HG03378 (cell line): ENCODE results near the gene KIAA2012.

Experiments used
- ATAC-seq: cut with Tn5 transposase; IDR thresholded peaks from one replicate; pipeline ENCODE4 v1.9.1; 2021; ENCODE audit warnings: mild to moderate bottlenecking, moderate library complexity; ENCODE audit not compliant: unreplicated experiment

KIAA2012 gene

GRCh38 chr2:202042444-202042843, 30.6 kb upstream of the KIAA2012 start:
- ATAC-seq = no peak

DNA sequence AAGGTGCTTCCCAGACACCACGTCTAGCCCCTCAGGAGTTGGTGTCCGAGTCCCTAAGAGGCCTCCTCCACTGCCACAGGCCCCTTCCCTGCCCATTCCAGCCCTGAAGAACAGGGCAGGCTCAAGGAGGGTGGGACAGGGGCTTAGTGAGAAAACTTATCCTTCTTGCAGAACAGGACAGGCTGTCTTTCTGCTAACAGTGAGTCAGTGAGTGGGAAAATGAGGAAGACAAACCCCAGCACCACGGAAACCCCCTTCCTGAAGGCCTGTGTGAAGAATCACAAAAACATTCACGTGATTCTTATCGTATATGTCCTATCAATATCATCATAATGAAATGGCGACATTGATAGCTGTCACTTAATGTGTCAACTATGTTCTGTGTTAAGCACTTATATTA, 29.6 kb upstream of the KIAA2012 start:
- no peak for ATAC-seq

DNA sequence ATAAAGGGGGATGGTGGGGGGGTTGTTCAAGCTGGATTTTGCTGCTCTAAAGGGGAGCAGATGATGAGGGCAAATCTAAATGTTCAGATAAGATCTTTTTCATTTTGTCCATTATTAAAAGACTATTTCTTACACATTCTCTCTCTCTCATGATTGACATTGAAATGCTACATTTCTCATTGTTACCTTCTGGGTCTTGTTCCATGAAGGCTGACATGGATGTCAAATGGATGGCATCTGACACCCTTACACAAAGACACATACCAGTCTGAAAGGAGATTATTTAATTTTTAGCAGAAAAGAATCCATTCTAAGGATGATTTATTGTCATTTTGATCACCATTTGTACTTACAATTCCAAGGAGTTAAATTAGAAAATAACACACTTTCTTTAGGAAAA, 28.3 kb upstream of the KIAA2012 start:
- no peak for ATAC-seq

GRCh38 chr2:202046572-202046971, 26.5 kb upstream of the KIAA2012 start:
- ATAC-seq = no peak

- no peak for ATAC-seq
These were observed 23.8 kb upstream of the KIAA2012 start for GRCh38 chr2:202049092-202049728.

GRCh38 chr2:202049840-202050239, 23.2 kb upstream of the KIAA2012 start:
- no peak for ATAC-seq

GRCh38 chr2:202050652-202051051, 22.4 kb upstream of the KIAA2012 start:
- ATAC-seq = no peak

GRCh38 chr2:202051499-202052161, 21.4 kb upstream of the KIAA2012 start:
- ATAC-seq = no peak

- ATAC-seq = no peak
These were observed 20.8 kb upstream of the KIAA2012 start for GRCh38 chr2:202052235-202052634.

GRCh38 chr2:202054679-202055078, 18.4 kb upstream of the KIAA2012 start:
- no peak for ATAC-seq

- ATAC-seq = no peak
These were observed 16.4 kb upstream of the KIAA2012 start for GRCh38 chr2:202056611-202057010.

DNA sequence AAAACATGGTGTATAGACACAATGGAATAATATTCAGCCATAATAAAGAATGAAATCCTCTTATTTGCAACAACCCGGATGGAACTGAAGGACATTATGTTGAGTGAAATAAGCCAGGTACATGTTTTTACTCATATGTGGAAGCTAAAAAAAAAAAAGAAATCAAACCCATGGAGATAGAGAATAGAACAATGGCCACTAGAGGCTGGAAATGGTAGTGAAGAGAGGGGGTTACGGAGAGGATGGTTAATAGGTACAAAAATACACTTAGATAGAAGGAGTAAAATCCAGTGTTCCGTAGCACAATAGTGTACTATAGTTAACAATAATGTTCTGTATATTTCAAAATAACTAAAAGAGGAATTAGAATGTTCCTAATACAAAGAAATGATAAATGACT, 12.8 kb upstream of the KIAA2012 start:
- no peak for ATAC-seq

DNA sequence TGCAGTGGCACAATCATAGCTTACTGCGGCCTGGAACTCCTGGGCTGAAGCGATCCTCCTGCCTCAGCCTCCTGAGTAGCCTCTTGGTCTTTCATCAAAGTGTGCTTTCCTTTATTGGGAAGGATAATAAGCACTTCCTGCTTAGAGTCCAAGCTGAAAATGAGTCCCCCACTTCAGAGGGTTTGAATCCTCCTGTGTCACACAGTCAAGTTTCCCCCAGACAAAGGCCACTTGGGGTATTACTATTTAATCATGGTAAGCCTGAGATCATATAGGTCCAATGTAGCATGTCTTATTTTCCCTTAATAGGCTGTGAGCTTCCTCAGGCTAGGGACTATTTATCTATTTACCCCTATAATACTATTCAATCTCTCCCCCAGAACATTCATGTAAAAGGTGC, 11.4 kb upstream of the KIAA2012 start:
- ATAC-seq = no peak

DNA sequence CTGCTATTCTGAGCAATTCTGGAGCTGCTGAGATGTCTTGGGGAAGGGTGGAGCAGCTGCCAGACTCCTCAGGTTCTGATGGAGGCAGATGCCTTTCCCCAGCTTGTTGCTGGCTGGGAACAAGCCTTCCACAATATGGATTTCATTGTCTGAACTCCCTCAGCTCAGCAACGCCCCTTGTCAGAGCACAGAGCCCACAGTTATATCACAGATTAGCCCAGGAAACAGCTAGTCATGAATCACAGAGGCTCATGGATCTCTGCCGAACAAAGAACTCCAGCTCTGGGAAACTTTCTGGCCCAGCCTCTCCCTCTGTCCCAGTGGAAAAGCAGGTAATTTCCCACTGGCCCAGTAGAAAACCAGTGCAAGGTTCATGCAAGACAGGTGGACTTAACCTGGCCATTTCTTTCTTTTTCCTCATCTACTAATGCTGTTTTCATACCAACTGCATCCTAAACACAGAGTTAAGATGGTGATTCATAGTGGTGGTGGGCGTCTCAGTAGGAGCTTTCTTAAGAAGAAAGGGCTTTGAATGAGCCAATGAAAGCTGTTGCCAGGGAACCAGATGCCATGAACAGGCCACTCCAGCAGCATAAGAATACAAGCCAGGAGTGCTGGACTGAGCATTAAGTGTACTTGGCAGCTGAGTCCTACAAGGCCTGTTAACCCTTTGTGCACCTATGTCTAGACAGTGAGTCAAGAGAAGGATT, 8.7 kb upstream of the KIAA2012 start:
- no peak for ATAC-seq

GRCh38 chr2:202064881-202065230, 8.2 kb upstream of the KIAA2012 start:
- no peak for ATAC-seq

DNA sequence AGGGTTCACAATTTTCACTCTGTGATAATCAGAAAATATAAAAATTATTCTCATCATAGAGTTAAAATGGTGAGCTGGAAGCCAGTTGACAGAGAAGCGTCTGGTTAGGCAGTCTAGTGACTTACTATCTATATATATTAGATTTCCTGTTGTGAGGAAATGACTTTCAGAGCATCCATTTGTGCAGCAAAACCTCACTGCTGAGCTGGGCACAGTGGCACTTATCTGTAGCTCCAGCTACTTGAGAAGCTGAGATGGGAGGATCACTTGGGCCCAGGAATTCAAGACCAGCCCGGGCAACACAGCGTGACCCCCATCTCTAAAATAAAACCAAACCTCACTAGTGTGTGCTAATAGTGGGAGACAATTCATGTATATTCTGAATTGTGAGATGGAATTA, 7.2 kb upstream of the KIAA2012 start:
- no peak for ATAC-seq

DNA sequence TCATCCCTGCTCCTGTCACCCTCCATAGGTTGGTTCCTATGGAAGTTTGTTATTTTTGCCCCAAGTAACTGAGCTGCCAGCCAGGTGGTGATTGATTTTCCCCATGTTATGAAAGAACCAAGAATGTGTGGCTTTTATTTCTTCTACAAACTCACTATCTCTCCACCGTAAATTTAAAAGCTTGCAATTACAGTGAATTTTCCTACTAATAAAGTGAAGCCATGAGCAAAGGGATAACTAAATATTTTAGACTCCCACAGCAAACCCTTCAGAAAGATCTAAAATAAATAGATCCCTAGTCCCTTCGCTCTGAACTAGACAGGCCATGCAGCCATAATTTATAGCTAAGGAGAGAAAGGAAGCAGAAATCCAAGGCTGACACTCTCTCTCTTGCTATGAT, 6.2 kb upstream of the KIAA2012 start:
- ATAC-seq = no peak

GRCh38 chr2:202067589-202067988, 5.5 kb upstream of the KIAA2012 start:
- no peak for ATAC-seq

GRCh38 chr2:202069170-202070067, 3.6 kb upstream of the KIAA2012 start:
- ATAC-seq = no peak

- no peak for ATAC-seq
These were observed 1.9 kb upstream of the KIAA2012 start for GRCh38 chr2:202071107-202071506.

DNA sequence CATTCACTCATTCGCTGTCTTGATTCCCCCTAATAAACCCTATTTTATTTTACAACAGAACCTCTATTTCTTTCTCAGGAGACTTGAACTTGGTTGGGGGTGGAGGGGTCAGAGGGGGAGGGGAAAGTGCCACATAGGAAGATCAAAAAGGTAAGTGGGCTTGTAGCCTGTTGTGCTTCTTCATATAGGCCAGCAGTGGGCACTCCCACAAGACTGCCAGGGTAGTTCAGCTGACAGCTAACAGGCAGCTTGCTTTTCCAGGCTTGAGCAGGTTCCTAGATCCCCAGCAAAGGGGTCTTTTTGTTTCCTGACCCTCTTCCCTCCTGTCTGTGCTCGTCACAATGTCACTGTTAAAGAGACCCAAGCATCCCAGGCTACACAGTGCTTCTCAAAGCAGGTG, 829 bp upstream of the KIAA2012 start:
- no peak for ATAC-seq
